Measurements from ENCODE around the gene ELF5. TPM values are rescaled to one million over a fixed set of nuclear protein-coding genes. Genes with fewer than 3 reads are reported as not detected.

The ELF5 gene
- total RNA-seq, 1 donor from 2014 or later = 2.2 TPM

GRCh38 chr11:34552270-34552669 is 38.7 kb upstream of the ELF5 start:
- Mint-ChIP-seq H3K27me3 (ENCODE audit: low read depth) (peaks cover 14% of the 10 kb centered on the region), H3K27ac (no peak overlapping the region), H3K4me3 (no peak overlapping the region), H3K9me3 (peaks cover 19% of the 10 kb centered on the region), H3K36me3 (no peaks in the 10 kb centered on the region), H3K4me1 (no peaks in the 10 kb centered on the region)
- DNase-seq (ENCODE audit: low spot score in 2 of 2, unreplicated experiment in 2 of 2) = no peak
- no peak for TF ChIP-seq CTCF (IDR thresholded peaks at IDR 0.05; ENCODE audit: unreplicated experiment)

DNA sequence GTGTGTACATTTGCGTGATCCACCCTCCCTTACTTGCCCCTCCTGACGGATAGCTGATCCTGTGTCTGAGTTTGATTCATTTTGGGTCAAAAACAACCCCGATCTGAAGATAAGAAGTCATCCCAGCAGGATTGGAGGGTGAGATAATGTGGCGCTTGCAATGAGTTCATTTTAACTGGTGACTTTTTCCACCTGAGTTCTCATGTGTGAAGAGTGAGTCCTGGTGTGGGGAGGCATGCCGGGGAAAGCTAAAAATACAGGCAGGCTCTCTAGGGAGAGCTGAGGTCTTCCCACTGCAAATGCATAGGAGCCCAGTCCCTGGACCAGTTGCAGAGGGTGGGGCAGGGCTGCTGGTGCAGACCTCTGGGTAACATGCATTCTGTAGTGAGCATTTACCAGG is 35.7 kb upstream of the ELF5 start:
- Mint-ChIP-seq H3K4me1 (no peaks in the 10 kb centered on the region), H3K27me3 (ENCODE audit: low read depth) (peaks cover 20% of the 10 kb centered on the region), H3K36me3 (no peaks in the 10 kb centered on the region), H3K4me3 (no peak overlapping the region), H3K9me3 (peaks cover 15% of the 10 kb centered on the region), H3K27ac (no peak overlapping the region)
- no peak for TF ChIP-seq CTCF (IDR thresholded peaks at IDR 0.05; ENCODE audit: unreplicated experiment)
- DNase-seq (ENCODE audit: low spot score in 2 of 2, unreplicated experiment in 2 of 2) = no peak

DNA sequence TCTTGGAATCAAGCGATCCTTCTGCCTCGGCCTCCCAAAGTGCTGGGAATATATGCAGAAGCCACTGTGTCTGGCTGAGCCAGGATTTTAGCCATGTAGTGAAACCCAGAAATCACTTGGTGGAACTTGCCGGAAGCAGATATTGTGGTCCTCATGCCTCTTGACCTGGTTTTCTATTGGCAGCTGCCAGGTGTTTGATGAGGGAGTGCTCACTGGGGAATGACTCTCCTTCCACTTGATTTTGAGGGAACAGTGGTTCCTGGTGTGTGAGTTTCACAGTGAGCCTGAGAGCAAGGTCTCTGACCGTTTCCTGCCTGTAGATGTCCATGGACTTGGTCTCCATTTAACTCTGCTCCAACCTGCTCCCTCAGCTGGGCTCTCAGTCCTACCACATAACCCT is 34.7 kb upstream of the ELF5 start:
- DNase-seq (ENCODE audit: low spot score in 2 of 2, unreplicated experiment in 2 of 2) = no peak
- Mint-ChIP-seq H3K27me3 (ENCODE audit: low read depth) (peaks cover 22% of the 10 kb centered on the region), H3K4me1 (no peaks in the 10 kb centered on the region), H3K9me3 (peaks cover 15% of the 10 kb centered on the region), H3K36me3 (no peaks in the 10 kb centered on the region), H3K4me3 (no peak overlapping the region), H3K27ac (no peak overlapping the region)
- TF ChIP-seq CTCF (IDR thresholded peaks at IDR 0.05; ENCODE audit: unreplicated experiment) = no peak

GRCh38 chr11:34546511-34547209 is 33.1 kb upstream of the ELF5 start:
- Mint-ChIP-seq H3K4me3 (no peak overlapping the region), H3K9me3 (peaks cover 9% of the 10 kb centered on the region), H3K36me3 (no peaks in the 10 kb centered on the region), H3K4me1 (no peaks in the 10 kb centered on the region), H3K27me3 (ENCODE audit: low read depth) (peaks cover 30% of the 10 kb centered on the region), H3K27ac (no peak overlapping the region)
- no peak for TF ChIP-seq CTCF (IDR thresholded peaks at IDR 0.05; ENCODE audit: unreplicated experiment)
- no peak for DNase-seq (ENCODE audit: low spot score in 2 of 2, unreplicated experiment in 2 of 2)

GRCh38 chr11:34542089-34542488 is 28.5 kb upstream of the ELF5 start:
- H3K27me3 Mint-ChIP-seq (ENCODE audit: low read depth) = peaks cover 31% of the 10 kb centered on the region
- no peak overlapping the region for H3K4me3 Mint-ChIP-seq
- H3K9me3 Mint-ChIP-seq = no peaks in the 10 kb centered on the region
- H3K36me3 Mint-ChIP-seq = no peaks in the 10 kb centered on the region
- no peak for TF ChIP-seq CTCF (IDR thresholded peaks at IDR 0.05; ENCODE audit: unreplicated experiment)
- no peak for DNase-seq (ENCODE audit: low spot score in 2 of 2, unreplicated experiment in 2 of 2)
- H3K4me1 Mint-ChIP-seq = peaks cover 10% of the 10 kb centered on the region
- no peak overlapping the region for H3K27ac Mint-ChIP-seq

Measured in mesothelial cell of epicardium (in vitro differentiated cells).